Subcutaneous abdominal adipose tissue (tissue), 5 donors: ENCODE data around the gene FAM3C.
A peak's percentile ranks its signal among the peaks of the same experiment; 100 is the strongest.

Source experiments
- H3K27ac ChIP-seq: one replicate; pipeline ENCODE4 v1.7.0; 2013; ENCODE audit warnings: low read depth, mild to moderate bottlenecking, inconsistent platforms, low read length, moderate library complexity
- H3K27me3 ChIP-seq, 5 donors: one replicate each; pipeline ENCODE4 v1.7.0; 2013; ENCODE audit warnings: low read length in 5 of 5, inconsistent platforms in 1 of 5; ENCODE audit not compliant: control insufficient read depth in 5 of 5, insufficient read depth in 4 of 5
- H3K36me3 ChIP-seq, 5 donors: one replicate each; pipeline ENCODE4 v1.7.0; 2013; ENCODE audit warnings: low read length in 5 of 5; ENCODE audit not compliant: control insufficient read depth in 5 of 5, insufficient read depth in 5 of 5
- H3K4me1 ChIP-seq, 5 donors: one replicate each; pipeline ENCODE4 v1.7.0; 2013; ENCODE audit warnings: low read length in 5 of 5, mild to moderate bottlenecking in 3 of 5, moderate library complexity in 1 of 5; ENCODE audit not compliant: control insufficient read depth in 5 of 5, insufficient read depth in 5 of 5
- H3K4me3 ChIP-seq, 5 donors: one replicate each; pipeline ENCODE4 v1.7.0; 2013; ENCODE audit warnings: low read length in 5 of 5, low read depth in 1 of 5
- H3K9ac ChIP-seq, 5 donors: one replicate each; pipeline ENCODE4 v1.7.0; 2013; ENCODE audit warnings: low read length in 5 of 5, mild to moderate bottlenecking in 4 of 5, moderate library complexity in 3 of 5
- H3K9me3 ChIP-seq, 5 donors: one replicate each; pipeline ENCODE4 v1.7.0; 2013; ENCODE audit warnings: low read length in 5 of 5; ENCODE audit not compliant: control insufficient read depth in 5 of 5
- donor health status: healthy.
- donor health status: healthy.
- donor health status: healthy.
- donor health status: healthy.
- donor health status: healthy.

Gene FAM3C

GRCh38 chr7:121339082-121339481 lies 57.0 kb downstream of the FAM3C start:
- Histone ChIP-seq H3K9ac (no peak overlapping the region), H3K4me3 (no peak overlapping the region), H3K27me3 (peaks cover 3 to 11% (median 8%) of the 10 kb centered on the region in 5 donors), H3K27ac (no peak overlapping the region), H3K36me3 (no peaks in the 10 kb centered on the region), H3K9me3 (no peaks in the 10 kb centered on the region), H3K4me1 (peaks cover 0 to 5% (median 4%) of the 10 kb centered on the region in 5 donors)

GRCh38 chr7:121337398-121337797 lies 58.7 kb downstream of the FAM3C start:
- H3K9me3 ChIP-seq, result no peaks in the 10 kb centered on the region
- no peaks in the 10 kb centered on the region for H3K4me1 ChIP-seq
- H3K36me3 ChIP-seq, result no peaks in the 10 kb centered on the region
- no peak overlapping the region for H3K4me3 ChIP-seq
- H3K27me3 ChIP-seq, result peaks cover 3 to 14% (median 9%) of the 10 kb centered on the region in 5 donors
- H3K27ac ChIP-seq, result no peak overlapping the region
- H3K9ac ChIP-seq, result no peak overlapping the region

- Histone ChIP-seq H3K27me3 (peaks cover 9 to 21% (median 16%) of the 10 kb centered on the region in 5 donors), H3K9ac (no peak overlapping the region), H3K4me3 (no peak overlapping the region), H3K27ac (no peak overlapping the region), H3K4me1 (no peaks in the 10 kb centered on the region), H3K9me3 (no peaks in the 10 kb centered on the region), H3K36me3 (no peaks in the 10 kb centered on the region)
Measured at GRCh38 chr7:121336579-121336978, 59.5 kb downstream of the FAM3C start.

- Histone ChIP-seq H3K4me3 (no peak overlapping the region), H3K9ac (no peak overlapping the region), H3K9me3 (no peaks in the 10 kb centered on the region), H3K27ac (no peak overlapping the region), H3K4me1 (peaks cover 0 to 8% (median 6%) of the 10 kb centered on the region in 5 donors), H3K36me3 (no peaks in the 10 kb centered on the region), H3K27me3 (peaks cover 15 to 35% (median 23%) of the 10 kb centered on the region in 5 donors)
Measured at GRCh38 chr7:121334875-121335648, 61.0 kb downstream of the FAM3C start.

- no peak overlapping the region for H3K4me3 ChIP-seq
- no peaks in the 10 kb centered on the region for H3K9me3 ChIP-seq
- no peaks in the 10 kb centered on the region for H3K36me3 ChIP-seq
- no peak overlapping the region for H3K9ac ChIP-seq
- H3K27me3 ChIP-seq, result peaks cover 21 to 42% (median 29%) of the 10 kb centered on the region in 5 donors
- H3K27ac ChIP-seq, result no peak overlapping the region
- peaks cover 0 to 15% (median 12%) of the 10 kb centered on the region in 5 donors for H3K4me1 ChIP-seq
Measured at GRCh38 chr7:121334376-121334775, 61.7 kb downstream of the FAM3C start.

GRCh38 chr7:121331574-121331973 lies 64.5 kb downstream of the FAM3C start:
- Histone ChIP-seq H3K4me3 (no peak overlapping the region), H3K27me3 (peaks cover 27 to 48% (median 44%) of the 10 kb centered on the region in 5 donors)

GRCh38 chr7:121331048-121331447 lies 65.1 kb downstream of the FAM3C start:
- H3K27me3 ChIP-seq, result peaks cover 27 to 48% (median 44%) of the 10 kb centered on the region in 5 donors

More at GRCh38 chr7:121331574-121331973, 64.5 kb downstream of the FAM3C start:
- no peak overlapping the region for H3K9ac ChIP-seq
- no peaks in the 10 kb centered on the region for H3K9me3 ChIP-seq
- no peak overlapping the region for H3K27ac ChIP-seq
- H3K4me1 ChIP-seq, result peaks cover 0 to 21% (median 20%) of the 10 kb centered on the region in 5 donors
- H3K36me3 ChIP-seq, result no peaks in the 10 kb centered on the region

GRCh38 chr7:121330053-121330833 lies 65.9 kb downstream of the FAM3C start:
- H3K9ac ChIP-seq, result no peak overlapping the region
- no peaks in the 10 kb centered on the region for H3K36me3 ChIP-seq
- peaks cover 27 to 47% (median 44%) of the 10 kb centered on the region in 5 donors for H3K27me3 ChIP-seq
- no peak overlapping the region for H3K27ac ChIP-seq
- H3K4me1 ChIP-seq, result peaks cover 0 to 21% (median 20%) of the 10 kb centered on the region in 5 donors
- no peaks in the 10 kb centered on the region for H3K9me3 ChIP-seq
- H3K4me3 ChIP-seq, result peak overlapping the region; percentile 39 to 76 (median 57)

More at GRCh38 chr7:121331048-121331447, 65.1 kb downstream of the FAM3C start:
- Histone ChIP-seq H3K27ac (no peak overlapping the region), H3K36me3 (no peaks in the 10 kb centered on the region), H3K9ac (no peak overlapping the region), H3K4me3 (no peak overlapping the region), H3K9me3 (no peaks in the 10 kb centered on the region), H3K4me1 (peaks cover 0 to 21% (median 20%) of the 10 kb centered on the region in 5 donors)

GRCh38 chr7:121329191-121330052 lies 66.7 kb downstream of the FAM3C start:
- no peak overlapping the region for H3K27ac ChIP-seq
- H3K9me3 ChIP-seq, result no peaks in the 10 kb centered on the region
- peaks cover 23 to 41% (median 40%) of the 10 kb centered on the region in 5 donors for H3K27me3 ChIP-seq
- H3K36me3 ChIP-seq, result no peaks in the 10 kb centered on the region
- H3K4me3 ChIP-seq, result peak overlapping the region; percentile 35 to 68 (median 42)
- no peak overlapping the region for H3K9ac ChIP-seq
- peaks cover 0 to 21% (median 20%) of the 10 kb centered on the region in 5 donors for H3K4me1 ChIP-seq
